Posterior vena cava (tissue), 2 donors: ENCODE data around the gene OOEP. TPM values are rescaled to one million over a fixed set of nuclear protein-coding genes. Genes with fewer than 3 reads are reported as not detected.

Experiments
- total RNA-seq, 2 donors: library from RNA; stranded (reverse); fragmentation: NEBNext Ultra II Directional; extraction: Animal tissue kit (Norgen Biotek cat#: 25700); gene quantifications; one replicate each; pipeline ENCODE4 v1.2.1, GENCODE V29; 2021
- donor health status: DM: yes; HTN: yes; CAD: no.
- donor health status: DM: yes; HTN: yes; CAD: no.

OOEP gene
- total RNA-seq, 2 donors from 2014 or later = 0.24 TPM; not detected in 1

Other genes starting within 250 kb of the OOEP start
- not detected for gene KHDC1L, start 144.4 kb downstream of the OOEP start, total RNA-seq
- 1 to 10 TPM in 1 of 2 donors, under 1 TPM in 1; 0.19 to 1.1 TPM for gene KHDC1, start 106.7 kb downstream of the OOEP start, total RNA-seq
- not detected for gene DPPA5, start 15.6 kb downstream of the OOEP start, total RNA-seq
- gene KHDC3L, start 7.2 kb downstream of the OOEP start, total RNA-seq = not detected
- gene DDX43, start 24.9 kb upstream of the OOEP start, total RNA-seq = 1 to 10 TPM in 1 of 2 donors, under 1 TPM in 1; 0.43 to 1.3 TPM
- gene CGAS, start 82.4 kb upstream of the OOEP start, total RNA-seq = 1 to 10 TPM; 5.3 to 6.2 TPM
- 10 to 100 TPM; 18.3 to 20.6 TPM for gene MTO1, start 91.8 kb upstream of the OOEP start, total RNA-seq
- gene EEF1A1, start 151.1 kb upstream of the OOEP start, total RNA-seq = 1,000 to 10,000 TPM; 7,949 to 8,333 TPM